Fibroblast of pulmonary artery (primary cell): ENCODE data around the gene STXBP4.

ENCODE experiments used
- DNase-seq: peaks from one replicate; pipeline ENCODE4 v3.0.0-alpha.2; 2010; ENCODE audit warnings: low read depth
- H3K4me3 ChIP-seq: replicated peaks from 2 replicates; pipeline ENCODE4 v1.5.1; 2011; ENCODE audit warnings: low read depth, mild to moderate bottlenecking, control low read depth, low read length, moderate library complexity
- TF ChIP-seq, protein P1 (sequence below): IDR thresholded peaks from 2 replicates; pipeline ENCODE4 v1.5.1; 2011; ENCODE audit warnings: mild to moderate bottlenecking, control low read depth, low read length, inconsistent platforms; ENCODE audit errors: missing control alignments

The STXBP4 gene

DNA sequence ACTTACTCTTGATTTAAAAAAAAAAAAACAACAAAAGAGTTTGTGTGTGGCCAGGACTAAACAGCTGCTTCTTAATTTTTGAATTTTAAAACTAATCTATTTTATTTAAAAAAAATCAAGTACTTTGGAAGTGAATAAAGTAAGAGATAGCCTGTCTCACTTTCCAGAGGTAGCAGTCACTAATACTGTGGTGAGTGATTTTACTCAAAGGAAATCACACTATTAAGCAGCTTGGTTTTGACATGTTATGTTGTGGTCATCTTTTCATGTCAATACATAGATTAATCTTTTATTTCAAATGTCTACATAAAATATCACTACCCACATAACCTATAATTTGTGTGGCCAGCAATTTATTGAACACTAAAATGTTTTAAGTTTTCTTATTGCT is 194.0 kb downstream of the STXBP4 start:
- H3K4me3 ChIP-seq, result no peak overlapping the region
- DNase-seq, result no peak
- TF ChIP-seq, protein P1, sequence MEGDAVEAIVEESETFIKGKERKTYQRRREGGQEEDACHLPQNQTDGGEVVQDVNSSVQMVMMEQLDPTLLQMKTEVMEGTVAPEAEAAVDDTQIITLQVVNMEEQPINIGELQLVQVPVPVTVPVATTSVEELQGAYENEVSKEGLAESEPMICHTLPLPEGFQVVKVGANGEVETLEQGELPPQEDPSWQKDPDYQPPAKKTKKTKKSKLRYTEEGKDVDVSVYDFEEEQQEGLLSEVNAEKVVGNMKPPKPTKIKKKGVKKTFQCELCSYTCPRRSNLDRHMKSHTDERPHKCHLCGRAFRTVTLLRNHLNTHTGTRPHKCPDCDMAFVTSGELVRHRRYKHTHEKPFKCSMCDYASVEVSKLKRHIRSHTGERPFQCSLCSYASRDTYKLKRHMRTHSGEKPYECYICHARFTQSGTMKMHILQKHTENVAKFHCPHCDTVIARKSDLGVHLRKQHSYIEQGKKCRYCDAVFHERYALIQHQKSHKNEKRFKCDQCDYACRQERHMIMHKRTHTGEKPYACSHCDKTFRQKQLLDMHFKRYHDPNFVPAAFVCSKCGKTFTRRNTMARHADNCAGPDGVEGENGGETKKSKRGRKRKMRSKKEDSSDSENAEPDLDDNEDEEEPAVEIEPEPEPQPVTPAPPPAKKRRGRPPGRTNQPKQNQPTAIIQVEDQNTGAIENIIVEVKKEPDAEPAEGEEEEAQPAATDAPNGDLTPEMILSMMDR, result no peak

- TF ChIP-seq, protein P1, result no peak
- no peak for DNase-seq
- no peak overlapping the region for H3K4me3 ChIP-seq
Observed at GRCh38 chr17:55163408-55163807, 194.8 kb downstream of the STXBP4 start.

DNA sequence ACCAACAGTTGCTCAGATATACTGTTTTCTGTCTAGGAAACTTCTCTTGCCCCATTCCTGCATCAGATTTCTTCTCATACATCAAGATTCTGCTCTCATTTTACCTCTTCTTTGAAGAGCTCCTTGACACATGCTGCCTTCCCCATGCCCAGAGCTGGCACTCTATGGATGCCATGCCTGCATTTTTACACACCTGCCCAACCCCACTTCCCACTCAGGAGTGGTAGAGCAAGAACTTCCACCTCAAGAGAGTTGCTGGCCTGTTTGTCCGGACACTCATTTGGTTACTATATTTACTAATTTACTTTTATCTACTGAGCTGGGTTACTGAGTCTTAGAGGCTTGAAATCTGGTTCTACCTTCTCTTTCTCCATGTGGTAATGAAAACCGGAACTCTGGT is 197.9 kb downstream of the STXBP4 start:
- TF ChIP-seq, protein P1, result no peak
- H3K4me3 ChIP-seq, result no peak overlapping the region
- no peak for DNase-seq

GRCh38 chr17:55167024-55167725 is 198.6 kb downstream of the STXBP4 start:
- TF ChIP-seq, protein P1, result no peak
- no peak for DNase-seq
- H3K4me3 ChIP-seq, result no peak overlapping the region

DNA sequence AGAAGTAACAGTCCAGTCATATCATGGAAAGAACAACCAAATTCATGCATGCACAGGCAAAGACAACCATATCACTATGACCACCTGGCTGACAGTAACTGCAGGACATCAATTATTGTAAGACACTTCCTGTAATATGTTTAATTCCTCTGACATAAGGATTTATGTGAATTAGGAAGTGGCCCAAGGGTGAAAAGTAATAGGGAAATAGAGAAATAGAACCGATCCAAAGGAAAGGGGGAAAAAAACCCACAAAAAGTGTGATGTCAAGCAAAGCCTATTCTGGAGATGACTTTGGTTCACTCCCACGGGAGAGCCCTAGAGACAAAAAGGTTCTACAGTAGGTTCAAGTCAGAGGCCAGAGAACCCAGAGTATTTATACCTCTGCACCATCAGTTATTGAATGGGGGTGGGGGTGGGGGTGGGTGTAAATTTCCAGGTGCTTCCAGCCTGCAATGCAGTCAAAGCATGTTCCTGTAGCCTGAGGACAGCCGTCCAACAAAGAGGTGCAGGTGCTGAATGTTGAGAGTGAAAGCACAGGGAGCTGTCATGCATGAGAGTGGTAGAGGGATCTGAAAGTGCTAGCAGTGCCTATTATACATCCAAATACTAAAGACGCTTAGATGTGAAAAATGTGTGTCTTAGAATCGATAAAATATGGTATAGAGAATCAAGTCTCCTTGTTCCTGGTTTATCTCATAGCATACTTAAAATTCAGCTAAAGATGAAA is 200.6 kb downstream of the STXBP4 start:
- no peak for DNase-seq
- TF ChIP-seq, protein P1, result no peak
- no peak overlapping the region for H3K4me3 ChIP-seq

GRCh38 chr17:55171634-55172328 is 203.2 kb downstream of the STXBP4 start:
- no peak overlapping the region for H3K4me3 ChIP-seq
- DNase-seq, result no peak
- TF ChIP-seq, protein P1, result no peak
